ENCODE measurements around the gene SEMA4D.

Gene SEMA4D

GRCh38 chr9:89383030-89383720, 114.7 kb downstream of the SEMA4D start:
- Histone ChIP-seq H3K9ac (no peak overlapping the region), H3K4me1 (no peaks in the 10 kb centered on the region), H3K36me3 (ENCODE audit: control insufficient read depth, insufficient read depth, low read length) (no peaks in the 10 kb centered on the region), H3K4me2 (ENCODE audit: low read length) (no peak overlapping the region), H3K27me3 (ENCODE audit: control insufficient read depth, insufficient read depth, low read length) (no peaks in the 10 kb centered on the region), H3K4me3 (ENCODE audit: low read depth, low read length) (no peak overlapping the region), H3K9me3 (ENCODE audit: control insufficient read depth, low read length) (no peaks in the 10 kb centered on the region), H3K79me2 (no peaks in the 10 kb centered on the region), H2AFZ (no peak overlapping the region), H3K27ac (no peak overlapping the region)
- no peak for TF ChIP-seq CTCF (IDR thresholded peaks at IDR 0.05)

- H3K36me3 ChIP-seq (ENCODE audit: control insufficient read depth, insufficient read depth, low read length): no peaks in the 10 kb centered on the region
- H2AFZ ChIP-seq: no peak overlapping the region
- no peak overlapping the region for H3K4me3 ChIP-seq (ENCODE audit: low read depth, low read length)
- no peaks in the 10 kb centered on the region for H3K27me3 ChIP-seq (ENCODE audit: control insufficient read depth, insufficient read depth, low read length)
- H3K79me2 ChIP-seq: no peaks in the 10 kb centered on the region
- H3K9me3 ChIP-seq (ENCODE audit: control insufficient read depth, low read length): no peaks in the 10 kb centered on the region
- H3K4me2 ChIP-seq (ENCODE audit: low read length): no peak overlapping the region
- no peak overlapping the region for H3K9ac ChIP-seq
- H3K27ac ChIP-seq: no peak overlapping the region
- H3K4me1 ChIP-seq: no peaks in the 10 kb centered on the region
- no peak for TF ChIP-seq CTCF (IDR thresholded peaks at IDR 0.05)
These were observed 115.6 kb downstream of the SEMA4D start for GRCh38 chr9:89382026-89382986.

- H3K27ac ChIP-seq: no peak overlapping the region
- no peaks in the 10 kb centered on the region for H3K36me3 ChIP-seq (ENCODE audit: control insufficient read depth, insufficient read depth, low read length)
These were observed 116.7 kb downstream of the SEMA4D start for GRCh38 chr9:89381308-89381609.

GRCh38 chr9:89380437-89381307, 117.2 kb downstream of the SEMA4D start:
- no peak overlapping the region for H3K9ac ChIP-seq
- H3K36me3 ChIP-seq (ENCODE audit: control insufficient read depth, insufficient read depth, low read length): no peaks in the 10 kb centered on the region
- H2AFZ ChIP-seq: no peak overlapping the region
- H3K27ac ChIP-seq: no peak overlapping the region
- no peaks in the 10 kb centered on the region for H3K79me2 ChIP-seq
- no peak overlapping the region for H3K4me3 ChIP-seq (ENCODE audit: low read depth, low read length)
- H3K27me3 ChIP-seq (ENCODE audit: control insufficient read depth, insufficient read depth, low read length): no peaks in the 10 kb centered on the region
- H3K4me2 ChIP-seq (ENCODE audit: low read length): no peak overlapping the region
- H3K4me1 ChIP-seq: no peaks in the 10 kb centered on the region
- TF ChIP-seq CTCF (IDR thresholded peaks at IDR 0.05): no peak
- no peaks in the 10 kb centered on the region for H3K9me3 ChIP-seq (ENCODE audit: control insufficient read depth, low read length)

More at GRCh38 chr9:89381308-89381609, 116.7 kb downstream of the SEMA4D start:
- H3K4me3 ChIP-seq (ENCODE audit: low read depth, low read length): no peak overlapping the region
- no peaks in the 10 kb centered on the region for H3K27me3 ChIP-seq (ENCODE audit: control insufficient read depth, insufficient read depth, low read length)
- no peak overlapping the region for H3K9ac ChIP-seq
- H3K9me3 ChIP-seq (ENCODE audit: control insufficient read depth, low read length): no peaks in the 10 kb centered on the region
- H3K79me2 ChIP-seq: no peaks in the 10 kb centered on the region
- TF ChIP-seq CTCF (IDR thresholded peaks at IDR 0.05): no peak
- H3K4me1 ChIP-seq: no peaks in the 10 kb centered on the region
- no peak overlapping the region for H3K4me2 ChIP-seq (ENCODE audit: low read length)
- H2AFZ ChIP-seq: no peak overlapping the region

Data from parathyroid adenoma (tissue), 2 donors.